Caco-2 (cell line): ENCODE data around the gene PARD3. TPM values are rescaled to one million over a fixed set of nuclear protein-coding genes. Genes with fewer than 3 reads are reported as not detected.

Experiments
- BruUV-seq: library from RNA; stranded (reverse); fragments of 400-500 nt; replicated peaks from 2 replicates; lab custom pipeline; 2021; lab: Mats Ljungman, UMichigan
- CTCF ChIA-PET: fragments of 300-600 bp; sonication (Branson Sonifier 250); formaldehyde crosslinking; loops from one replicate; lab custom pipeline; 2022; ENCODE audit warnings: antibody characterized with exemption; lab: Charles Lee
- POLR2A ChIA-PET: fragments of 300-600 bp; sonication (Branson Sonifier 250); formaldehyde crosslinking; loops from one replicate; lab custom pipeline; 2022; ENCODE audit warnings: antibody characterized with exemption; lab: Charles Lee
- DNase-seq, 2 experiments: peaks; one replicate each; pipeline versions ENCODE4 v3.0.0 to v3.0.0-alpha.2; 2020 to 2022
- H3K27me3 ChIP-seq: replicated peaks from 2 replicates; pipeline ENCODE4 v1.6.0; 2011; ENCODE audit warnings: low read length; ENCODE audit not compliant: control insufficient read depth, insufficient read depth
- H3K36me3 ChIP-seq: 2 replicates; pipeline ENCODE4 v1.5.1; 2011; ENCODE audit warnings: low read length; ENCODE audit not compliant: control insufficient read depth, insufficient read depth
- H3K4me1 ChIP-seq: fragments of 250-450 bp; sonication (Bioruptor Pico); 2 replicates; pipeline ENCODE4 v1.5.1; 2020; ENCODE audit warnings: mild to moderate bottlenecking
- H3K4me3 ChIP-seq: 2 replicates; pipeline ENCODE4 v1.5.1; 2011; ENCODE audit warnings: low read depth, mild to moderate bottlenecking, control low read depth, low read length
- H3K9me3 ChIP-seq: fragments of 250-450 bp; sonication (Bioruptor Pico); 2 replicates; pipeline ENCODE4 v1.5.1; 2020; ENCODE audit warnings: mild to moderate bottlenecking, moderate library complexity
- H3K27ac Mint-ChIP-seq: one replicate; pipeline ENCODE4 v1.8.0; 2022; ENCODE audit warnings: mixed read lengths; ENCODE audit not compliant: unreplicated experiment
- H3K27me3 Mint-ChIP-seq: one replicate; pipeline ENCODE4 v1.8.0; 2022; ENCODE audit warnings: mixed read lengths; ENCODE audit not compliant: insufficient read depth, unreplicated experiment
- H3K36me3 Mint-ChIP-seq: one replicate; pipeline ENCODE4 v1.8.0; 2022; ENCODE audit warnings: mild to moderate bottlenecking, mixed read lengths; ENCODE audit not compliant: insufficient read depth, unreplicated experiment
- H3K4me1 Mint-ChIP-seq: one replicate; pipeline ENCODE4 v1.8.0; 2022; ENCODE audit warnings: low read depth, mixed read lengths; ENCODE audit not compliant: unreplicated experiment
- H3K4me3 Mint-ChIP-seq: one replicate; pipeline ENCODE4 v1.8.0; 2022; ENCODE audit warnings: mild to moderate bottlenecking, moderate library complexity, mixed read lengths; ENCODE audit not compliant: unreplicated experiment
- H3K9me3 Mint-ChIP-seq: one replicate; pipeline ENCODE4 v1.8.0; 2022; ENCODE audit warnings: mixed read lengths; ENCODE audit not compliant: unreplicated experiment
- CTCF ChIP-seq, 2 experiments: fragments of 200-600 bp in 1 of 2; IDR thresholded peaks; 1 replicate in 1 of 2; 2 replicates in 1 of 2; pipeline versions ENCODE4 v1.5.1 to v1.8.0; 2011 to 2022; ENCODE audit warnings: antibody characterized with exemption in 1 of 2, control low read depth in 1 of 2, inconsistent platforms in 1 of 2, low read depth in 1 of 2, low read length in 1 of 2, mild to moderate bottlenecking in 1 of 2, moderate library complexity in 1 of 2; ENCODE audit not compliant: insufficient read depth in 1 of 2, severe bottlenecking in 1 of 2, unreplicated experiment in 1 of 2
- intact Hi-C: fragments of 100-400 bp; cut with micrococcal nuclease; formaldehyde crosslinking; loops from one replicate; pipeline ENCODE4 v1.10.0; 2022; ENCODE audit not compliant: unreplicated experiment
- total RNA-seq: library from RNA; stranded (reverse); gene quantifications from 2 replicates; pipeline ENCODE4 v1.2.3, GENCODE V29; 2022

The PARD3 gene
- total RNA-seq, 1 experiment from 2014 or later, result 80.7 TPM

- Mint-ChIP-seq H3K9me3 (peaks cover 15% of the 10 kb centered on the region), H3K27me3 (no peaks in the 10 kb centered on the region), H3K36me3 (no peaks in the 10 kb centered on the region), H3K4me1 (peaks cover 20% of the 10 kb centered on the region), H3K4me3 (no peak overlapping the region), H3K27ac (no peak overlapping the region)
- Histone ChIP-seq H3K27me3 (no peaks in the 10 kb centered on the region), H3K4me1 (peaks cover 23% of the 10 kb centered on the region), H3K9me3 (no peaks in the 10 kb centered on the region), H3K4me3 (no peak overlapping the region), H3K36me3 (no peaks in the 10 kb centered on the region; the same call in 1 of the 2 replicates)
- POLR2A ChIA-PET, result no interaction called here
- CTCF ChIA-PET, result no interaction called here
- no peak for TF ChIP-seq CTCF (IDR thresholded peaks at IDR 0.05; ENCODE audit: insufficient read depth in 1 of 2, low read depth in 1 of 2, low read length in 1 of 2, severe bottlenecking in 1 of 2, unreplicated experiment in 1 of 2)
- no TSS peak for BruUV-seq
- DNase-seq, result no peak
- intact Hi-C loops, result no loop called here
Measured at GRCh38 chr10:34127676-34128075, 687.4 kb downstream of the PARD3 start.

DNA sequence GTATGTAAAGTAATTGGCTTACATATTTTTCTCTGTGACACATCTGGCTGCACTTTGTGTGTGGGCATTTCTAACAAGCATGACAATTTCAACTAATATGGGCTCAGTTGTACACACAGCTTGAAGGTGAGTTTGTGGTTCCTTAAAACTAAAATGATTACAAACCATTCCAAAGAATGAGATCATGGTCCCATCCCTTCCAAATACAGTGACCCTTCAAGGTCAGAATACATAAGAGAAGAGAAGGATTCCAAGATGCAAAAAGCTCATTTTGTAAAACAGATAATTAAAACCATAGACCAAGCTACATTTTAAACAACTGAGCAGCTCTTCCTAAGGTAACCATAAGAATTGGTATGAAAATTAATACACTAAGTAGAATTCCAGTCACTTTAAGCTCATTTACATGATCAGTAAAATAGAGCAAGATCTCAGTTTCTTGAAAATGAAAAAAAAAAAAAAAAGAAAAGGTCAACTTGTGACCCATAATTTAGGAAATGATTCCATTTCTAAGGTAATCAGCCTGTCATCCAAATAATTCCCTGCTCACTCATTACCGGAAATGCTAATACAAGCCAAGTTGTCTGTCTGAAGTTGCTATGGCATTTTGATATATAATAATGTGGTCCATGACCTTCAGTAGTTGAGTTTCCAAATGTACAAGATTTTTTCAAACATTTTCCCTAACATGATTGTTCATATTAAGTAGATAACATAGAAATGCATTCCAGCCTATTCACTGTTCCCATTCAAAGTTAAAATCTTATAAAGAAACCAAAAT is 688.5 kb downstream of the PARD3 start:
- no peak for DNase-seq
- Histone ChIP-seq H3K9me3 (no peaks in the 10 kb centered on the region), H3K27me3 (no peaks in the 10 kb centered on the region), H3K4me1 (peaks cover 34% of the 10 kb centered on the region), H3K36me3 (no peaks in the 10 kb centered on the region; the same call in 1 of the 2 replicates), H3K4me3 (no peak overlapping the region)
- no peaks in the 10 kb centered on the region for H3K36me3 Mint-ChIP-seq
- H3K4me3 Mint-ChIP-seq, result no peak overlapping the region
- peaks cover 15% of the 10 kb centered on the region for H3K9me3 Mint-ChIP-seq
- H3K27ac Mint-ChIP-seq, result no peak overlapping the region
- no peaks in the 10 kb centered on the region for H3K27me3 Mint-ChIP-seq
- intact Hi-C loops, result no loop called here
- H3K4me1 Mint-ChIP-seq, result peaks cover 31% of the 10 kb centered on the region
- no TSS peak for BruUV-seq
- ChIA-PET POLR2A (no interaction called here), CTCF (no interaction called here)
- TF ChIP-seq CTCF (IDR thresholded peaks at IDR 0.05; ENCODE audit: insufficient read depth in 1 of 2, low read depth in 1 of 2, low read length in 1 of 2, severe bottlenecking in 1 of 2, unreplicated experiment in 1 of 2), result no peak

DNA sequence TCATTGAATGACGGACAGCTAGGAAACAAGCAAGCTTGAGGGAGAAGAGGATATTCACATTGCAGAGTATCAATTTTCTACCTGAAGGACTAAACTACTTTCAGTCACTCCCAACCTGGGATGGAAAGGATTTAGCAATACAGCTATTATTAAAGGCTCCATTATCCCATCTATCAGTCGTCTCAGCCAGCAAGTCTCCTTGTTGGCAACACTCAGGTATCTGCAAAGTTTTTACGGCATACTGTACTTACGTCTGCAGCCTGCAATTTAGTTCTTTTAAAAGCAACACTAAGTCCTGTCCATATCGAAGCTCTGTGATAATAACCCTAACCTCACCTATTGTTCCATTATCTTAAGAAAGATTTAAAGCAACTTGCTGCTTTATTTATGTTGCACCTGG is 689.4 kb downstream of the PARD3 start:
- ChIA-PET CTCF (no interaction called here), POLR2A (no interaction called here)
- Histone ChIP-seq H3K27me3 (no peaks in the 10 kb centered on the region), H3K9me3 (no peaks in the 10 kb centered on the region), H3K36me3 (no peaks in the 10 kb centered on the region; the same call in 1 of the 2 replicates), H3K4me3 (no peak overlapping the region), H3K4me1 (peaks cover 40% of the 10 kb centered on the region)
- Mint-ChIP-seq H3K27ac (no peak overlapping the region), H3K36me3 (no peaks in the 10 kb centered on the region), H3K9me3 (peaks cover 13% of the 10 kb centered on the region), H3K27me3 (no peaks in the 10 kb centered on the region), H3K4me3 (no peak overlapping the region), H3K4me1 (peaks cover 39% of the 10 kb centered on the region)
- no TSS peak for BruUV-seq
- intact Hi-C loops, result no loop called here
- no peak for DNase-seq
- no peak for TF ChIP-seq CTCF (IDR thresholded peaks at IDR 0.05; ENCODE audit: insufficient read depth in 1 of 2, low read depth in 1 of 2, low read length in 1 of 2, severe bottlenecking in 1 of 2, unreplicated experiment in 1 of 2)
